NT2/D1 (cell line): ENCODE measurements around the gene PRKG1.

Experiments
- DNase-seq: peaks from one replicate; pipeline ENCODE4 v3.0.0-alpha.2; 2011; ENCODE audit warnings: low read depth, low spot score
- H3K27me3 ChIP-seq: 2 replicates; pipeline ENCODE4 v1.6.0; 2011; ENCODE audit warnings: mild to moderate bottlenecking; ENCODE audit not compliant: insufficient read length, insufficient read depth
- H3K36me3 ChIP-seq: 2 replicates; pipeline ENCODE4 v1.6.1; 2011; ENCODE audit warnings: mild to moderate bottlenecking, low read length, mixed read lengths; ENCODE audit not compliant: insufficient read depth, insufficient read length
- H3K4me1 ChIP-seq: 2 replicates; pipeline ENCODE4 v1.5.1; 2011; ENCODE audit not compliant: insufficient read depth, insufficient read length
- H3K4me3 ChIP-seq: 2 replicates; pipeline ENCODE4 v1.5.1; 2011; ENCODE audit warnings: low read depth; ENCODE audit not compliant: insufficient read length
- H3K9ac ChIP-seq: 2 replicates; pipeline ENCODE4 v1.6.0; 2011; ENCODE audit warnings: low read depth; ENCODE audit not compliant: insufficient read length
- H3K9me3 ChIP-seq: 2 replicates; pipeline ENCODE4 v1.5.1; 2011; ENCODE audit warnings: mild to moderate bottlenecking, low read length; ENCODE audit not compliant: insufficient read depth
- SUZ12 ChIP-seq: IDR thresholded peaks from 2 replicates; pipeline ENCODE4 v1.6.1; 2011; ENCODE audit not compliant: insufficient read length, insufficient read depth; ENCODE audit errors: extremely low read depth
- YY1 ChIP-seq: IDR thresholded peaks from 2 replicates; pipeline ENCODE4 v1.6.1; 2011; ENCODE audit not compliant: insufficient read length, insufficient read depth
- ZNF274 ChIP-seq: IDR thresholded peaks from 2 replicates; pipeline ENCODE4 v1.6.1; 2011; ENCODE audit warnings: mild to moderate bottlenecking, low read depth, low read length

The PRKG1 gene

DNA sequence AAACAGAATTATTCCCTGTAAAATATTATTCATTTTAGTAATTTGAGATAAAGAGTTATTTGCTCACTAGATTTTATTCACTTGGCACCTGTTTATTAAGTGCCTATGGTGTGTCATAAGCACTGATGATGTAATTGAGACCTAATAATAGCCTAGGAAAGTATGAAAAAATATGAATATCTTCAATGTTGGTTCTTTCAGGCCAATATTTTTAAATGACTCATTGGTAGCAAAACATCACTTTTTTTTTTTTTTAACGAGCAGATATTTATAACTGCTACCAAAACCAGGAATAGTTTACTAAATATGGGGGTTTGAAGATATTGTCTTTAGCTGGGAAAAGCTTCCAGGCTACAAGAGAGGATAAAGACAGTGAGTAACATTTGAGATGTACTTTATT lies 228.0 kb downstream of the PRKG1 start:
- H3K4me1 ChIP-seq: no peaks in the 10 kb centered on the region
- no peaks in the 10 kb centered on the region for H3K36me3 ChIP-seq
- no peak overlapping the region for H3K4me3 ChIP-seq
- DNase-seq: no peak
- H3K9ac ChIP-seq: no peak overlapping the region
- no peaks in the 10 kb centered on the region for H3K9me3 ChIP-seq
- no peaks in the 10 kb centered on the region for H3K27me3 ChIP-seq
- TF ChIP-seq ZNF274: no peak
- TF ChIP-seq YY1: no peak
- TF ChIP-seq SUZ12: no peak

DNA sequence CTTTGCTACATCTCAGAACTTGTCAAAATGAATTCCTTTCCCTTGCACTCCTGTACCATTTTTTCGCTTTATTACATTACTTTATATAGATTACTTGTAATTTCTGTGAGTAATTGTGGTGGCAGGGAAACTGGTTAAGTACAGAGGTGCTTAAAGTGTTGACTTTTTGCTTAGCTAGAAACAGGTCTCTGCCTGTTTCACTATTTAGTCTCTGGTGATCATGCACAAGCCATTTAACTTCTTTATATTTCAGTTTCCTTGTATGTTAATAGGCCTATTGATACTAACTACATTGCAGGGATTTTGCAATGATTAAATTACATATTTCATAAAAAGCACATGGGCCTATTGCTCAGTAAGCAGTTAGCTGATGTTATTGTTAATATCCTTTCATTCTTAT lies 233.8 kb downstream of the PRKG1 start:
- TF ChIP-seq SUZ12: no peak
- TF ChIP-seq YY1: no peak
- no peak for TF ChIP-seq ZNF274
- no peak for DNase-seq
- no peaks in the 10 kb centered on the region for H3K36me3 ChIP-seq
- H3K27me3 ChIP-seq: no peaks in the 10 kb centered on the region
- H3K4me1 ChIP-seq: no peaks in the 10 kb centered on the region
- no peaks in the 10 kb centered on the region for H3K9me3 ChIP-seq
- H3K4me3 ChIP-seq: no peak overlapping the region
- no peak overlapping the region for H3K9ac ChIP-seq

DNA sequence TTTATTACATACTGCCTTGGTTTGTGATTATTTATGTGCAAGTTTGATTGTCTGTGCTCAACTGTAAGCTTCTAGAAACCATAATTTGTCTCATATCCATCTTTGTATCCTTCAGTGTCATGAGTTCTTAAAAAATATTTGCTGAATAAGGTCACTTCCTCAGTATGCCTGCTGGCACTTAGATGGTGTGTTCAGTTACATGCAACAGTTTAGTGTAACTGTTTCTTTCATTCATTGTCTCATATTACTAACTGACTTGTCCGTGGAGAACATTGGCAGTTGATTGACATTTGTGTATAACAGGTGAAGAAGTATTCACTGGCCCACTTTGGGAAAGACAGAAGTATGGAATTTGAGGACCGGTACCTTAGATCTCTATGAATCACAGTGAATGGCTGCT lies 236.9 kb downstream of the PRKG1 start:
- Histone ChIP-seq H3K36me3 (no peaks in the 10 kb centered on the region), H3K4me1 (no peaks in the 10 kb centered on the region), H3K9ac (no peak overlapping the region), H3K4me3 (no peak overlapping the region), H3K9me3 (no peaks in the 10 kb centered on the region), H3K27me3 (no peaks in the 10 kb centered on the region)
- TF ChIP-seq ZNF274 (no peak), SUZ12 (no peak), YY1 (no peak)
- DNase-seq: no peak

DNA sequence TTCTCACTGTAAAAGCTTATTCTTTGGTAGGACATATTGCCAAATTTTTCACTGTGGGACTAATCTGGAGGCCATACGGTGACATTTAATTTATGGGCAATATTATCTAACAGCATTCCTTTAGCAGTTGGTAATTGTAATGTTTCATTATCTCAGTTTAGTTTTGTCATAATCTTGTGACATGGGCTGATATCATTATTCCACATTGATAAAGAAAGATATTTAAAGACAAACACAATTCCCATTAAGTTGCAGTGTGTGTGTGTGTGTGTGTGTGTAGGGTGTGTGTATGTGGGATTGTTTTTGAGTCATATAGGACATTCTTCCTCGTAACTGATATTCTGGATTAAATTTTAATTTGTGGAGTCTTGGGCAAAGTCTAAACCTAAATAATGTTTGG lies 238.5 kb downstream of the PRKG1 start:
- H3K4me1 ChIP-seq: no peaks in the 10 kb centered on the region
- H3K9me3 ChIP-seq: no peaks in the 10 kb centered on the region
- H3K9ac ChIP-seq: no peak overlapping the region
- no peaks in the 10 kb centered on the region for H3K36me3 ChIP-seq
- H3K27me3 ChIP-seq: no peaks in the 10 kb centered on the region
- no peak overlapping the region for H3K4me3 ChIP-seq
- TF ChIP-seq SUZ12 (no peak), ZNF274 (no peak), YY1 (no peak)
- no peak for DNase-seq

DNA sequence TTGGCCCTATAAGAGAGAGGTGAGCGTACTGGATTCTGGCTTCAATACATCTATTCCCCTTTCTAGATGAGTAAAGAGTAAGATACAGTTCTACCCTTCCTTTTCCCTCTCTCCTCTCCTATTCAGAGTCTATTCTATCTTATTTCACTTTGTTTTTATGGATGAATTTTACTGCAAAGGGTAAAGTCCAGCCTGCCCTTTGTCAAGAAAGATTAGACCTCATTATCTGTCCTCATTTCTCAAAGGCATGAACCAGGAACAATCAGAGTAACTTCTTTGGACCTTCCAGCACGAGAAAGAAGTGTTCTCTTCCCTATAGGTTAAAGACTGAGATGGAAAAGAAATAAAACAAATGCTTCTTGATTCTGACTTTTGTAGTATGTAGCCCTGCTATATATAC lies 239.0 kb downstream of the PRKG1 start:
- Histone ChIP-seq H3K36me3 (no peaks in the 10 kb centered on the region), H3K9ac (no peak overlapping the region), H3K27me3 (no peaks in the 10 kb centered on the region), H3K4me3 (no peak overlapping the region), H3K9me3 (no peaks in the 10 kb centered on the region), H3K4me1 (no peaks in the 10 kb centered on the region)
- TF ChIP-seq SUZ12: no peak
- TF ChIP-seq ZNF274: no peak
- no peak for TF ChIP-seq YY1
- no peak for DNase-seq

DNA sequence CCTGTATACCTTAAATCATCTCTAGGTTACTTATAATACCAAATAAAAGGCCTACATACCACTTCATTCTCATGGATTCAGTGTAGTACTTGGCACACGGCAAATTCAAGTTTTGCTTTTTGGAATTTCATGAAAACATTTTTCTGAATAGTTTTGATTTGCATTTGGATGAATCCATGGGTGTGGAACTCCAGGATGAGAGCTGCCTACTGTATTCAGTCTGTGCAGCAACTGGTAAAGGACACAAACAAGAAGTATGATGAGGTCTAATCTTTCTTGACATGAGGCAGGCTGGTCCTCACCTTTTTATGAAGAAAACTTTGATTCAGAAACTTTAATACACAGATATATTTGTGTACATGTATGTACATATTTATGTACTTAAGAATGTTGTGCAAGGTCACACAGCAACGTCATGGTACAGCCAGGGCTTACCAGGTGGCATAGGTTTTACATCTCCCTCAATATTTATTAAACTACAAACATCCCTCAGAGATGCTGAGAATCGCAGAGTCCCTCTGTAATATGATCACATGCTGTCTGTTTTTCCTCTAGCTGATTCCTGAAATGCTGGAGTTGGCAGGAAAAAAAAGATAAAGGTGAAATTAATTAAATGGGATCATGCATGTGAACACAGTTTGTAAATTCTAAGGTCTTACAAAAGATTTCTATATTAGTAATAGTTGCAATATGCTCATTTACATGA lies 239.6 kb downstream of the PRKG1 start:
- Histone ChIP-seq H3K4me3 (no peak overlapping the region), H3K9me3 (no peaks in the 10 kb centered on the region), H3K4me1 (no peaks in the 10 kb centered on the region), H3K9ac (no peak overlapping the region), H3K36me3 (no peaks in the 10 kb centered on the region), H3K27me3 (no peaks in the 10 kb centered on the region)
- no peak for DNase-seq
- no peak for TF ChIP-seq SUZ12
- no peak for TF ChIP-seq YY1
- TF ChIP-seq ZNF274: no peak

DNA sequence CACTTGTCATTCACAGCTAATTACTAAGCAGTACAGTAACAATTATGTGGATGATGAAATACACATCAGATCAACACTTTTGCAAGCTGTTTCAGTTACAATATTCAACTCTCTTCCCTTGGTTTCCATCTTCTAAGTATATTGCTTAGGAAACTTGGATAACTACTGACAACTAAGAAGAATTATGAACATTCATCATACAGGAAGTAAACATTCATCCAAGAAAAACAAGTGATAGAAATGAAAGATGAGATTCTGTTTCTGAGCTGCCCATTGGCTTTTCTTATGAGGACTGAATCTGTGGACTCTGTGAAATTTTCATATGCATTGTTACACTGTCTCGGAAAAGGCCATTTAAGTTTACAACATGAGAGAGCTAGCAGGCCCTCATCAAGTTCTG lies 240.2 kb downstream of the PRKG1 start:
- no peak overlapping the region for H3K9ac ChIP-seq
- no peaks in the 10 kb centered on the region for H3K9me3 ChIP-seq
- no peaks in the 10 kb centered on the region for H3K27me3 ChIP-seq
- H3K4me3 ChIP-seq: no peak overlapping the region
- H3K4me1 ChIP-seq: no peaks in the 10 kb centered on the region
- DNase-seq: no peak
- no peaks in the 10 kb centered on the region for H3K36me3 ChIP-seq
- TF ChIP-seq YY1 (no peak), SUZ12 (no peak), ZNF274 (no peak)
